Measurements from ENCODE around the gene AVEN.
"Not testable (repeated sequence)": the region's sequence is repeated elsewhere in the genome, so short reads cannot be mapped to it uniquely, and the experiment has no call there.

Gene AVEN

DNA sequence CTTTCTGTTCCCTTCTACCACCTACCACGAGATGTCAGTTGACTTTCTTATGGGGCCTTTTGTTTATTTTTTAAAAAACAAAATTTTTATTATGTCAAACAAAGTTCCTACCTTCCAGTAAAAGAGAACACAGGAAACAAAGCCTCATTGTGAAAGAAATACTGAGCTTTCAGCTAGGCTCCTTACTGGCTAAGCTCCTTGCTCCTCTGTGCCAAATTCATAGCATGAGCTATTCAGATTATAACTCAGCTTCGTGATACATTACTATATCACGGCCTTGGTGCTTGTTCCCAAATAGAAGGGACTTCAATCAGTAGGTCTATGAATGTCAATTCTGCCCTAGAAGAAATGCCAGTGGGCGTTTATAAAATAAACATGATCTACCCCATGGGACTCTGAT is 216.5 kb downstream of the AVEN start:
- no peak overlapping the region for H3K27ac ChIP-seq
- TF ChIP-seq, protein P1, sequence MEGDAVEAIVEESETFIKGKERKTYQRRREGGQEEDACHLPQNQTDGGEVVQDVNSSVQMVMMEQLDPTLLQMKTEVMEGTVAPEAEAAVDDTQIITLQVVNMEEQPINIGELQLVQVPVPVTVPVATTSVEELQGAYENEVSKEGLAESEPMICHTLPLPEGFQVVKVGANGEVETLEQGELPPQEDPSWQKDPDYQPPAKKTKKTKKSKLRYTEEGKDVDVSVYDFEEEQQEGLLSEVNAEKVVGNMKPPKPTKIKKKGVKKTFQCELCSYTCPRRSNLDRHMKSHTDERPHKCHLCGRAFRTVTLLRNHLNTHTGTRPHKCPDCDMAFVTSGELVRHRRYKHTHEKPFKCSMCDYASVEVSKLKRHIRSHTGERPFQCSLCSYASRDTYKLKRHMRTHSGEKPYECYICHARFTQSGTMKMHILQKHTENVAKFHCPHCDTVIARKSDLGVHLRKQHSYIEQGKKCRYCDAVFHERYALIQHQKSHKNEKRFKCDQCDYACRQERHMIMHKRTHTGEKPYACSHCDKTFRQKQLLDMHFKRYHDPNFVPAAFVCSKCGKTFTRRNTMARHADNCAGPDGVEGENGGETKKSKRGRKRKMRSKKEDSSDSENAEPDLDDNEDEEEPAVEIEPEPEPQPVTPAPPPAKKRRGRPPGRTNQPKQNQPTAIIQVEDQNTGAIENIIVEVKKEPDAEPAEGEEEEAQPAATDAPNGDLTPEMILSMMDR (conservative IDR thresholded peaks at IDR 0.05; ENCODE audit: low read depth): no peak
- no peak for DNase-seq (ENCODE audit: low spot score)
- CTCF ChIA-PET: interaction anchor here (0.6 to 0.7 kb wide), 2 partner anchors 45 to 254 kb away, joined by 3 to 5 read pairs; no protein-coding TSS in a partner anchor
- POLR2A ChIA-PET (ENCODE audit: low non-redundant PET): no interaction called here

DNA sequence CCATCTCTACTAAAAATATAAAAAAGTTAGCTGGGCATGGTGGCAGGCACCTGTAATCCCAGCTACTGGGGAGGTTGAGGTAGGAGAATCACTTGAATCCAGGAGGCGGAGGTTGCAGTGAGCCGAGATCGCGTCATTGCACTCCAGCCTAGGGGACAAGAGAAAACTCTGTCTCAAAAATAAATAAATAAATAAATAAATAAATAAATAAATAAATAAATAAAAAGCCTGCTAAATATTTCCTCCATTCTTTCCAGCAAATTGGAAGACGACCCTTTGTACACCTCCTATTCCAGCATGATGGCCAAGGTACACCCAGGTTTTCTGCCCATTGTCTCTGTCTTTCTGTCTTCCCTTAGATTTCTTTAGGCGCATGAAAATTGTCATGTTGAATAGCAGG is 219.5 kb downstream of the AVEN start:
- H3K27ac ChIP-seq; DNase-seq (ENCODE audit: low spot score); POLR2A ChIA-PET (ENCODE audit: low non-redundant PET): not testable (repeated sequence)
- CTCF ChIA-PET: interaction anchor here (0.6 kb wide), 1 partner anchor 175 kb away, joined by 6 read pairs; no protein-coding TSS in a partner anchor

All from RWPE1 (cell line).